ENCODE measurements around the gene AHI1.
"Not testable (repeated sequence)": the region's sequence is repeated elsewhere in the genome, so short reads cannot be mapped to it uniquely, and the experiment has no call there.

The AHI1 gene

GRCh38 chr6:135353113-135353512, 144.4 kb downstream of the AHI1 start:
- H3K27ac Mint-ChIP-seq: no peak overlapping the region
- no peaks in the 10 kb centered on the region for H3K27me3 Mint-ChIP-seq
- H3K4me1 Mint-ChIP-seq: no peaks in the 10 kb centered on the region
- no peak overlapping the region for H3K4me3 Mint-ChIP-seq
- H3K36me3 Mint-ChIP-seq: peaks cover 4% of the 10 kb centered on the region
- no peaks in the 10 kb centered on the region for H3K9me3 Mint-ChIP-seq

- no peak overlapping the region for H3K27ac Mint-ChIP-seq
- H3K9me3 Mint-ChIP-seq: no peaks in the 10 kb centered on the region
- H3K4me3 Mint-ChIP-seq: no peak overlapping the region
- H3K4me1 Mint-ChIP-seq: peaks cover 4% of the 10 kb centered on the region
- peaks cover 6% of the 10 kb centered on the region for H3K36me3 Mint-ChIP-seq
- no peaks in the 10 kb centered on the region for H3K27me3 Mint-ChIP-seq
These were observed 145.9 kb downstream of the AHI1 start for GRCh38 chr6:135351635-135352034.

DNA sequence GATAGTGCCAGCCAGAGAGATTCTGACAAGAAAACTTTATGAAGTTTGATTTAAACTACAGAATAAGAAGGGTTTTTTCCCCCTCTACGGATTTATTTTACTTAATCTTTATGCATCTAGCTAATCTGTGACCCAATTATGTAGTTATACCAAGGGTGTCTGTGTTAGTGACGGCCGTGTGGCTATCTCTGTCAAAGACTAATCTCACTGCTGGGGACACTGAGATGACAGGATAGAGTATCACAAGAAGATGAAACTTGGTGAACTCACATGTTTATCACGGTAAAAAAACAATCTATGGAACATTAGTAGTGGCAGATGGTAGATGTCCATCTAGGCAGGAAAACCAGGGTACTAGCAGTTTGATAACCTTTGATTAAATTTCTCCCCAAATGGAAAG, 149.7 kb downstream of the AHI1 start:
- Mint-ChIP-seq H3K36me3 (peaks cover 16% of the 10 kb centered on the region), H3K27me3 (no peaks in the 10 kb centered on the region), H3K9me3 (no peaks in the 10 kb centered on the region), H3K27ac (no peak overlapping the region), H3K4me1 (peaks cover 6% of the 10 kb centered on the region), H3K4me3 (no peak overlapping the region)

DNA sequence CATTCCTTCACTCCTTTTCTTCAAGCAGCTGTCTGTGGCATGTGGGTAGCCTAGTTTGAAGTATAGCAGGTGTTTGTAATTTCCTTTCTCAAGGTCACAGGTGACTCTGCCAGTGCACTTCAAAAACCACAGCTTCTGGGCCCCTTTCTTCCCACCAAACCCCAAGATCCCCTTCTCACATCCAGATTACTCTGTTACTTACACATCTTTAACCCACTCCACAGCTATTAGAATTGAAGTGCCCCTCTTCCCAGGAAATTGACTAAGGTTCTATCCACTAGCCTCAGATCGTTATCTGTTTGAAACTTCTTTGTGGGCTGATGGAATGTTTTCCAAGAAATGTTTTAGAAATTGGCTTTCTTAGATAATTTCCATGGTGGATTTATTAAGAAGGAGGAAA, 150.8 kb downstream of the AHI1 start:
- Mint-ChIP-seq H3K4me3 (no peak overlapping the region), H3K27ac (no peak overlapping the region), H3K27me3 (no peaks in the 10 kb centered on the region), H3K36me3 (peaks cover 17% of the 10 kb centered on the region), H3K4me1 (peaks cover 6% of the 10 kb centered on the region), H3K9me3 (no peaks in the 10 kb centered on the region)

GRCh38 chr6:135344526-135344925, 153.0 kb downstream of the AHI1 start:
- Mint-ChIP-seq H3K27me3 (no peaks in the 10 kb centered on the region), H3K36me3 (peaks cover 17% of the 10 kb centered on the region), H3K27ac (no peak overlapping the region), H3K9me3 (no peaks in the 10 kb centered on the region), H3K4me1 (peaks cover 6% of the 10 kb centered on the region), H3K4me3 (no peak overlapping the region)

DNA sequence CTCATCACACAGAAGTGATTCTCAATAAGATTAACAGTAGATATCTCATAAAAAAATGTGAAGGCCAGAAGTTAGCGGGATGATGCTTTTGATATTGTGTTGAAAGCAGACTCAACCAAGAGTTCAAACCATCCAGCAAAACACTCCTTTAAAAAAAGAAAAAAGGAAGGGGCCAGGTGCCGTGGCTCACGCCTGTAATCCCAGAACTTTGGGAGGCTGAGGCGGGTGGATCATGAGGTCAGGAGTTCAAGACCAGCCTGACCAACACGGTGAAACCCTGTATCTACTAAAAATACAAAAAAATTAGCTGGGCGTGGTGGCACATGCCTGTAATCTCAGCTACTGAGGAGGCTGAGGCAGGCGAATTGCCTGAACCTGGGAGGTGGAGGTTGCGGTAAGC, 157.6 kb downstream of the AHI1 start:
- not testable (repeated sequence) for H3K27me3 Mint-ChIP-seq, H3K9me3 Mint-ChIP-seq, H3K4me3 Mint-ChIP-seq, H3K27ac Mint-ChIP-seq, H3K4me1 Mint-ChIP-seq, H3K36me3 Mint-ChIP-seq

GRCh38 chr6:135334169-135334568, 163.4 kb downstream of the AHI1 start:
- Mint-ChIP-seq H3K4me3 (no peak overlapping the region), H3K4me1 (no peaks in the 10 kb centered on the region), H3K27ac (no peak overlapping the region), H3K27me3 (no peaks in the 10 kb centered on the region), H3K36me3 (peaks cover 5% of the 10 kb centered on the region), H3K9me3 (no peaks in the 10 kb centered on the region)

GRCh38 chr6:135331002-135331401, 166.5 kb downstream of the AHI1 start:
- Mint-ChIP-seq H3K36me3 (peaks cover 8% of the 10 kb centered on the region), H3K4me3 (no peak overlapping the region), H3K27me3 (no peaks in the 10 kb centered on the region), H3K9me3 (no peaks in the 10 kb centered on the region), H3K27ac (no peak overlapping the region), H3K4me1 (no peaks in the 10 kb centered on the region)

DNA sequence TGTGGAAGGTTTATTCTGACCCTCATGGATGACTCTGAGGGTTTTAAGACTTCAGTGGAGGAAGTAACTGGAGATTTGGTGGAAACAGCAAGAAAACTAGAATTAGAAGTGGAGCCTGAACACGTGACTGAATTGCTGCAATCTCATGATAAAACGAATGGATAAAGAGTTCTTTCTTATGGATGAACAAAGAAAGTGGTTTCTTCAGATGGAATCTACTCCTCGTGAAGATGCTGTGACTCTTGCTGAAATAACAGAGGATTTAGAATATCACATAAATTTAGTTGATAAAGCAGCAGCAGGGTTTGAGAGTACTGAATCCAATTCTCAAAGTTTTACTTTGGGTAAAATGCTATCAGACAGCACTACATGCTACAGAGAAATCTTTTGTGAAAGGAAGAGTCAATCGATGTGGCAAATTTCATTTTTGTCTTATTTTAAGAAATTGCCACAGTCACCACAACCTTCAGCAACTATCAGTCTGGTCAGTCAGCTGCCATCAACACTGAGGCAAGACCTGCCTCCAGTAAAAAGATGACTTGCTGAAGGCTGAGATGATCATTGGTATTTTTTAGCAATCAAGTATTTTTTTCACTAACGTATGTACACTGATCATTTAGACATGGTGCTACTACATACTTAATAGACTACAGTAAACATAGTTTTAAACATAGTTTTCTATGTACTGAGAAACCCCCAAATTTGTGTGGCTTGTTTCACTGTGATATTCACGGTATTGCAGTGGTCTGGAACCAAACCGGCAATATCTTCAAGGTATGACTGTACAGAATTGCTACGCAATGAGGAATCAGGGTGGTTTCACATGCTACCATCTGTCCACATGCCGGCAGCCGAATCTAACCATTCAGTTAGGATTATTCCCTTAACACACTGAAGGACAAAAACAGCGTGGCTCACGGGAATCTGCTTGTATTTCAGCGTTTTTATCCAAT, 167.4 kb downstream of the AHI1 start:
- Mint-ChIP-seq H3K27me3 (no peaks in the 10 kb centered on the region), H3K27ac (no peak overlapping the region), H3K4me3 (no peak overlapping the region), H3K9me3 (no peaks in the 10 kb centered on the region), H3K36me3 (peaks cover 8% of the 10 kb centered on the region), H3K4me1 (no peaks in the 10 kb centered on the region)

GRCh38 chr6:135328136-135328535, 169.4 kb downstream of the AHI1 start:
- H3K36me3 Mint-ChIP-seq: peaks cover 8% of the 10 kb centered on the region
- H3K4me3 Mint-ChIP-seq: no peak overlapping the region
- H3K27me3 Mint-ChIP-seq: no peaks in the 10 kb centered on the region
- H3K27ac Mint-ChIP-seq: no peak overlapping the region
- H3K4me1 Mint-ChIP-seq: peaks cover 2% of the 10 kb centered on the region
- H3K9me3 Mint-ChIP-seq: no peaks in the 10 kb centered on the region

- H3K36me3 Mint-ChIP-seq: peaks cover 8% of the 10 kb centered on the region
- H3K27me3 Mint-ChIP-seq: no peaks in the 10 kb centered on the region
- H3K27ac Mint-ChIP-seq: peak overlapping the region; percentile 26
- no peak overlapping the region for H3K4me3 Mint-ChIP-seq
- H3K9me3 Mint-ChIP-seq: no peaks in the 10 kb centered on the region
- peaks cover 4% of the 10 kb centered on the region for H3K4me1 Mint-ChIP-seq
These were observed 171.7 kb downstream of the AHI1 start for GRCh38 chr6:135325624-135326424.

DNA sequence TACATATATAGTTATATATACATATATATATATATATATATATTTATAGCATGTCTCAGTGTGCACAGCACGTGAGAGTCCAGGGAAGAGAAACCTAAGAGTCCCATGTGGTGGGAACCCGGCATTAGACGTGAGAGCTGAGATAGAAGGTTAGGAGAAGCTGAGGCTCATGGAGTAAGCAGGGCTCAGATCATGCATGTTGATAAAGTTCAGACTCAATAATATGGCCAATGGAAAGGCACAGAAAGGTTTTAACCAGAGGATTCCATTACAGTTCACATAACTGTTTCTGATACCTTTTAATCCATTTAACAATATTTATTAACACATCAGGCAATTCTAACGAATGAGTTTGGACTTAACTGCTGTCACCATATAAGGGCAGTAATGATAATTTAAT, 173.0 kb downstream of the AHI1 start:
- Mint-ChIP-seq H3K4me1 (peaks cover 4% of the 10 kb centered on the region), H3K4me3 (no peak overlapping the region), H3K36me3 (peaks cover 8% of the 10 kb centered on the region), H3K27me3 (no peaks in the 10 kb centered on the region), H3K9me3 (no peaks in the 10 kb centered on the region), H3K27ac (peak overlapping the region; percentile 55)

DNA sequence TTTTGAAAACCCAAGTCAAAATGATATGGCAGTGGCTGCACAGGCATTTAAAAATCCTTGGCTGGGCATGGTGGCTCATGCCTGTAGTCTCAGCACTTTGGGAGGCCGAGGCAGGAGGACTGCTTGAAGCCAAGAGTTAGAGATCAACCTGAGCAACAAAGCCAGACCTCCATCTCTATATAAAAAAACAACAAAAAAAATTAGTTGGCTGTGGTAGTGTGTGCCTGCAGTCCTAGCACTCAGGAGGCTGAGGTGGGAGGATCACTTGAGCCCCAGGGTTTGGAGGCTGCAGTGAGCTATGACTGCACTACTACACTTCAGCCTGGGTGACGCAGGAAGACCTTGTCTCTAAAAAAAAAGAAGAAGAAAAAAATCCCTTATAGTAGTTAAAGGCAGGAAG, 173.6 kb downstream of the AHI1 start:
- Mint-ChIP-seq H3K27ac (no peak overlapping the region), H3K9me3 (no peaks in the 10 kb centered on the region), H3K36me3 (peaks cover 8% of the 10 kb centered on the region), H3K27me3 (no peaks in the 10 kb centered on the region), H3K4me1 (peaks cover 4% of the 10 kb centered on the region), H3K4me3 (no peak overlapping the region)

- no peaks in the 10 kb centered on the region for H3K27me3 Mint-ChIP-seq
- peaks cover 12% of the 10 kb centered on the region for H3K36me3 Mint-ChIP-seq
- no peaks in the 10 kb centered on the region for H3K9me3 Mint-ChIP-seq
- peaks cover 4% of the 10 kb centered on the region for H3K4me1 Mint-ChIP-seq
- H3K4me3 Mint-ChIP-seq: no peak overlapping the region
- H3K27ac Mint-ChIP-seq: no peak overlapping the region
These were observed 174.3 kb downstream of the AHI1 start for GRCh38 chr6:135323202-135323668.

DNA sequence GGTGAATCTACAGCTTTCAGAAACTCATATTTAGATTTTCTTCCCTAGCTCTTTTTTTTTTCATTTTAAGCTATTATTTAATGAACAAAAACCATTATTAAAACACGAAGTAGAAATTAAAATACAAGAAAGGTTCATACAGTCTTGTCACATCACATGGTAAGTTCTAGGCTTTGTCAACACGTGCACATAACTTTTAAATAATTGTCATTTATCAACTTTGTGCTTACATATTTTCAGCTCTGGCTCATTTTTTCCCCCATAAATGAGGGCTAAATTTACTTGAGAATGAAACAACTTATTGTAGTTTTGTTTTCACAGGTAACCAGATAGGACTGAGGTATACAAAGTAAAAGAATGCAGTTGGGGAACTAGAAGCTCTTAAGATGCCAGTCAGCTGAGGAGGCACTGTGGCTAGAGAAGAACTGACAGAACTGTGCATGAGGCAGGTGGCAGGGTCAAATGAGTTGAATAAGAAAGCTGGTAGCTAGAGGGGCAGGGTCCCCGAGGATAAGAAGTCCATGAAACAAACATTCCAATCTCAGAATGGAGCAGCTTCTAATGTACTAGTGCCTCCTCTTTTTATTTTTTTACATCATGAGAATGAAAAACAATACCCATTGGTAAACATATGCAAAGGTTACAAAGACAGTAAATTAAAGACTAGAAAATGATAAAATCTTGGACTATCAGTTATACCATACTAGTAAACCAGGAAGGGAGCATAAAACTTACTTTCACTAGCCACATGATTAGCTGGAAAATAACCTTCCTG, 174.9 kb downstream of the AHI1 start:
- no peaks in the 10 kb centered on the region for H3K27me3 Mint-ChIP-seq
- no peaks in the 10 kb centered on the region for H3K9me3 Mint-ChIP-seq
- H3K4me1 Mint-ChIP-seq: peaks cover 4% of the 10 kb centered on the region
- H3K36me3 Mint-ChIP-seq: peaks cover 10% of the 10 kb centered on the region
- no peak overlapping the region for H3K27ac Mint-ChIP-seq
- H3K4me3 Mint-ChIP-seq: no peak overlapping the region
